Ishikawa (cell line): ENCODE data around the gene TOR1B.

ENCODE experiments used
- CEBPB ChIP-seq: IDR thresholded peaks from 2 replicates; pipeline ENCODE4 v1.6.1; 2012
- CREB1 ChIP-seq: IDR thresholded peaks from 2 replicates; pipeline ENCODE4 v1.6.1; 2012; ENCODE audit warnings: low read depth
- EP300 ChIP-seq: IDR thresholded peaks from 2 replicates; pipeline ENCODE4 v1.6.1; 2012; ENCODE audit warnings: borderline replicate concordance
- FOXM1 ChIP-seq: IDR thresholded peaks from 2 replicates; pipeline ENCODE4 v1.6.1; 2012; ENCODE audit warnings: low read depth, borderline replicate concordance
- MAX ChIP-seq: IDR thresholded peaks from 2 replicates; pipeline ENCODE4 v1.6.1; 2012
- RAD21 ChIP-seq: IDR thresholded peaks from 2 replicates; pipeline ENCODE4 v1.6.1; 2012; ENCODE audit warnings: low read depth
- REST ChIP-seq: IDR thresholded peaks from 2 replicates; pipeline ENCODE4 v1.6.1; 2012; ENCODE audit warnings: low read depth, mild to moderate bottlenecking
- TAF1 ChIP-seq: IDR thresholded peaks from 2 replicates; pipeline ENCODE4 v1.6.1; 2012; ENCODE audit warnings: low read depth, mild to moderate bottlenecking
- TCF12 ChIP-seq: IDR thresholded peaks from 2 replicates; pipeline ENCODE4 v1.6.1; 2012; ENCODE audit warnings: low read depth
- USF1 ChIP-seq: IDR thresholded peaks from 2 replicates; pipeline ENCODE4 v1.6.1; 2012
- YY1 ChIP-seq: IDR thresholded peaks from 2 replicates; pipeline ENCODE4 v1.6.1; 2012; ENCODE audit warnings: low read depth
- ZBTB7A ChIP-seq: IDR thresholded peaks from 2 replicates; pipeline ENCODE4 v1.6.1; 2012; ENCODE audit warnings: low read depth

DNA sequence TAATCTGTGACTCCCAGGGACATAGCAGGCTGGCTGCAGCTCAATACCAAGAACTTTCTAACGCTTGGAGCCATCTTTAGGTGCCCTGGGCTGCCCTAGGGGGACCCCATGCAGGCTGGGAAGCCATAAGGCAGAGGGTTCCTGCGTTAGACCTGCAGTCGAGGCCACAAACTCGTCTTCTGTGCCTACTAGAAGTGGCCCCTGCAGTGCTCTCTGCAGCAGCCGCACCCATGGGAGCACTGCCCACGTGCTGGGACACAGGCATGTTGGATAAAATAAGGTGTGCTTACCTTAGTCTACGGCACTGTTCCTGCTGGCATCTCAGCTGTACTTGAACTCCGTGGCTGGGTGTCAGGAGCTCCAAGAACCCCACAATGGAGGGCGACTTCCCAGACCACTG lies 9.4 kb downstream of the TOR1B start:
- TF ChIP-seq ZBTB7A (no peak), CEBPB (no peak), TAF1 (no peak), FOXM1 (no peak), USF1 (no peak), RAD21 (no peak), REST (no peak), TCF12 (no peak), EP300 (no peak), CREB1 (no peak), YY1 (no peak), MAX (no peak)
